DOHH2 (cell line): ENCODE results near the gene LGR6.

ENCODE experiments used
- EZH2phosphoT487 ChIP-seq: fragments of 200-600 bp; sonication (generic); IDR thresholded peaks from 2 replicates; pipeline ENCODE4 v1.6.1; 2017; ENCODE audit warnings: borderline replicate concordance, mild to moderate bottlenecking, antibody characterized with exemption, low read length, moderate library complexity, mixed read lengths
- TF ChIP-seq, protein P1 (sequence below): fragments of 200-600 bp; sonication (generic); IDR thresholded peaks from one replicate; pipeline ENCODE4 v1.5.1; 2014; ENCODE audit warnings: antibody characterized with exemption, mild to moderate bottlenecking, low read depth, low read length; ENCODE audit not compliant: poor library complexity, severe bottlenecking

DNA sequence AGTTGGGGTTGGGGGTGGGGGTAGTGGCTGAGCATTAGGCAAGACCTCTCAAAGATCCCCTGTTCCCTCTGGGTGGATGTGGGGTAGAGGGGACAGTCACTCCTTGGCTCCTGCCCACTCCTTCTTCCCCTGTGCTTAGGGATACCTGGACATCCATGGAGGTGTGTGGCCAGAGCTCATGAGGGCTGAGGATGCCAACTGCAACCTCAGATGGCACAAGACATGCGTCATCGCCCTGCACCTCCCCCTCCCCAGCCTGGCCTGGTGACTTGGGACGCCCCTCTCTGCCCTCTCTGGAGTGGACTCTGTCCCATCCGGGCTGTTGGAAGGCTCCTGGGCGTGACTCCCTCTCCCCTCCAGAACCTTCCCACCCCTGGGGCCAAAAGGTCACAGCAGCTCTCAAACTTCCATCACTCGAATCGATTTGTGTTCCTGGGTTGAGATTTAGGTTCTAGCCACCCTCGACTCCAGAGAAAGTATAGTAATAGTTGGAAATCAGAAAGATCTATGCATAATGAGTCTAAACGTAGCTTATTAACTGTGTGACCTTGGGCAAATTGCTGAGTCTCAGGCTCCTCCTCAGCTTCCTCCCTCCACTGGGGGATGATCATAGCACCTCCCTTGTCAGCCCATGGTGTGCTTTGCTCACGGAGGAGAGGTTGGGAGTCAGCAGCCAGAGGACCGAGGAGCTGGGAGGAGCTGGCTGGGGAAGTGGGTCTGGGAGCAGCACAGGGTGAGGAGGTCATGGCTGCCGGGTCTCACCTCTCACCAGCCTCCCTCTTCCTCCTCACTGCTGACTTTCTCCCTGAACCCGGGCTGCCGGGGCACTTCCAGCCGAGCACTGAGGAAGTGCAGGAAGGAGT lies 30.9 kb upstream of the LGR6 start:
- TF ChIP-seq, protein P1, sequence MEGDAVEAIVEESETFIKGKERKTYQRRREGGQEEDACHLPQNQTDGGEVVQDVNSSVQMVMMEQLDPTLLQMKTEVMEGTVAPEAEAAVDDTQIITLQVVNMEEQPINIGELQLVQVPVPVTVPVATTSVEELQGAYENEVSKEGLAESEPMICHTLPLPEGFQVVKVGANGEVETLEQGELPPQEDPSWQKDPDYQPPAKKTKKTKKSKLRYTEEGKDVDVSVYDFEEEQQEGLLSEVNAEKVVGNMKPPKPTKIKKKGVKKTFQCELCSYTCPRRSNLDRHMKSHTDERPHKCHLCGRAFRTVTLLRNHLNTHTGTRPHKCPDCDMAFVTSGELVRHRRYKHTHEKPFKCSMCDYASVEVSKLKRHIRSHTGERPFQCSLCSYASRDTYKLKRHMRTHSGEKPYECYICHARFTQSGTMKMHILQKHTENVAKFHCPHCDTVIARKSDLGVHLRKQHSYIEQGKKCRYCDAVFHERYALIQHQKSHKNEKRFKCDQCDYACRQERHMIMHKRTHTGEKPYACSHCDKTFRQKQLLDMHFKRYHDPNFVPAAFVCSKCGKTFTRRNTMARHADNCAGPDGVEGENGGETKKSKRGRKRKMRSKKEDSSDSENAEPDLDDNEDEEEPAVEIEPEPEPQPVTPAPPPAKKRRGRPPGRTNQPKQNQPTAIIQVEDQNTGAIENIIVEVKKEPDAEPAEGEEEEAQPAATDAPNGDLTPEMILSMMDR = no peak
- TF ChIP-seq EZH2phosphoT487 = no peak
